GM19438 (cell line): Measurements from ENCODE around the gene MGLL.

ENCODE experiments used
- ATAC-seq: cut with Tn5 transposase; IDR thresholded peaks from one replicate; pipeline ENCODE4 v1.9.1; 2021; ENCODE audit warnings: low read depth; ENCODE audit not compliant: unreplicated experiment

Gene MGLL

GRCh38 chr3:127645371-127646015 is 176.8 kb downstream of the MGLL start:
- ATAC-seq = no peak

- no peak for ATAC-seq
These were observed 177.5 kb downstream of the MGLL start for GRCh38 chr3:127644641-127645370.

- ATAC-seq = no peak
These were observed 182.3 kb downstream of the MGLL start for GRCh38 chr3:127640042-127640355.

GRCh38 chr3:127639173-127640041 is 182.9 kb downstream of the MGLL start:
- ATAC-seq = no peak
